ENCODE results near the gene GIPC3.
"Not testable (repeated sequence)": the region's sequence is repeated elsewhere in the genome, so short reads cannot be mapped to it uniquely, and the experiment has no call there.

The GIPC3 gene

GRCh38 chr19:3618811-3619630, 33.7 kb downstream of the GIPC3 start:
- no peak for DNase-seq (ENCODE audit: low spot score)

- no peak for DNase-seq (ENCODE audit: low spot score)
Observed at GRCh38 chr19:3619631-3620012, 34.3 kb downstream of the GIPC3 start.

- no peak for DNase-seq (ENCODE audit: low spot score)
Observed at GRCh38 chr19:3620145-3620816, 35.0 kb downstream of the GIPC3 start.

GRCh38 chr19:3620817-3621547, 35.7 kb downstream of the GIPC3 start:
- DNase-seq (ENCODE audit: low spot score) = no peak

GRCh38 chr19:3621689-3622088, 36.4 kb downstream of the GIPC3 start:
- DNase-seq (ENCODE audit: low spot score) = no peak

- DNase-seq (ENCODE audit: low spot score) = no peak
Observed at GRCh38 chr19:3622224-3622623, 36.9 kb downstream of the GIPC3 start.

GRCh38 chr19:3623716-3624115, 38.4 kb downstream of the GIPC3 start:
- no peak for DNase-seq (ENCODE audit: low spot score)

GRCh38 chr19:3625996-3626472, 40.8 kb downstream of the GIPC3 start:
- peak; percentile 47 for DNase-seq (ENCODE audit: low spot score)

GRCh38 chr19:3626473-3627350, 41.4 kb downstream of the GIPC3 start, which contains the start of gene CACTIN:
Gene CACTIN (minus strand): TSS chr19:3626790. CDS start chr19:3626762, 28 bp downstream.
- DNase-seq (ENCODE audit: low spot score) = peak; percentile 100

- DNase-seq (ENCODE audit: low spot score) = no peak
Observed at GRCh38 chr19:3627351-3627723, 42.1 kb downstream of the GIPC3 start.

- DNase-seq (ENCODE audit: low spot score) = not testable (repeated sequence)
Observed at GRCh38 chr19:3628766-3629165, 43.5 kb downstream of the GIPC3 start.

- no peak for DNase-seq (ENCODE audit: low spot score)
Observed at GRCh38 chr19:3631053-3631861, 46.0 kb downstream of the GIPC3 start.

- DNase-seq (ENCODE audit: low spot score) = no peak
Observed at GRCh38 chr19:3632098-3632497, 46.8 kb downstream of the GIPC3 start.

- no peak for DNase-seq (ENCODE audit: low spot score)
Observed at GRCh38 chr19:3632739-3633558, 47.7 kb downstream of the GIPC3 start.

- no peak for DNase-seq (ENCODE audit: low spot score)
Observed at GRCh38 chr19:3633559-3633988, 48.3 kb downstream of the GIPC3 start.

- DNase-seq (ENCODE audit: low spot score) = no peak
Observed at GRCh38 chr19:3634496-3635045, 49.3 kb downstream of the GIPC3 start.

GRCh38 chr19:3636506-3636905, 51.2 kb downstream of the GIPC3 start:
- no peak for DNase-seq (ENCODE audit: low spot score)

- DNase-seq (ENCODE audit: low spot score) = no peak
Observed at GRCh38 chr19:3636962-3637361, 51.7 kb downstream of the GIPC3 start.

GRCh38 chr19:3637621-3638020, 52.3 kb downstream of the GIPC3 start:
- DNase-seq (ENCODE audit: low spot score) = no peak
